Measurements from ENCODE around the gene MAST4.

Gene MAST4

GRCh38 chr5:66644111-66644510, 47.9 kb downstream of the MAST4 start:
- in situ Hi-C loops (cut with HindIII; ENCODE audit: low sequenced_read_pairs) = no loop called here

- in situ Hi-C loops (cut with HindIII; ENCODE audit: low sequenced_read_pairs) = no loop called here
Observed at GRCh38 chr5:66645039-66645438, 48.8 kb downstream of the MAST4 start.

GRCh38 chr5:66646570-66646969, 50.4 kb downstream of the MAST4 start:
- in situ Hi-C loops (cut with HindIII; ENCODE audit: low sequenced_read_pairs) = no loop called here

- in situ Hi-C loops (cut with HindIII; ENCODE audit: low sequenced_read_pairs) = no loop called here
Observed at GRCh38 chr5:66647146-66647856, 51.1 kb downstream of the MAST4 start.

- in situ Hi-C loops (cut with HindIII; ENCODE audit: low sequenced_read_pairs) = no loop called here
Observed at GRCh38 chr5:66652818-66653217, 56.6 kb downstream of the MAST4 start.

- in situ Hi-C loops (cut with HindIII; ENCODE audit: low sequenced_read_pairs) = no loop called here
Observed at GRCh38 chr5:66653325-66653724, 57.1 kb downstream of the MAST4 start.

- in situ Hi-C loops (cut with HindIII; ENCODE audit: low sequenced_read_pairs) = no loop called here
Observed at GRCh38 chr5:66655395-66656324, 59.5 kb downstream of the MAST4 start.

GRCh38 chr5:66658516-66658915, 62.3 kb downstream of the MAST4 start:
- in situ Hi-C loops (cut with HindIII; ENCODE audit: low sequenced_read_pairs) = no loop called here

- in situ Hi-C loops (cut with HindIII; ENCODE audit: low sequenced_read_pairs) = no loop called here
Observed at GRCh38 chr5:66659780-66660179, 63.6 kb downstream of the MAST4 start.

GRCh38 chr5:66660396-66660795, 64.2 kb downstream of the MAST4 start:
- in situ Hi-C loops (cut with HindIII; ENCODE audit: low sequenced_read_pairs) = no loop called here

- in situ Hi-C loops (cut with HindIII; ENCODE audit: low sequenced_read_pairs) = no loop called here
Observed at GRCh38 chr5:66661149-66661548, 65.0 kb downstream of the MAST4 start.

- in situ Hi-C loops (cut with HindIII; ENCODE audit: low sequenced_read_pairs) = no loop called here
Observed at GRCh38 chr5:66666778-66667177, 70.6 kb downstream of the MAST4 start.

- in situ Hi-C loops (cut with HindIII; ENCODE audit: low sequenced_read_pairs) = no loop called here
Observed at GRCh38 chr5:66669086-66669861, 73.1 kb downstream of the MAST4 start.

GRCh38 chr5:66669862-66670195, 73.6 kb downstream of the MAST4 start:
- in situ Hi-C loops (cut with HindIII; ENCODE audit: low sequenced_read_pairs) = no loop called here

- in situ Hi-C loops (cut with HindIII; ENCODE audit: low sequenced_read_pairs) = no loop called here
Observed at GRCh38 chr5:66671305-66671704, 75.1 kb downstream of the MAST4 start.

- in situ Hi-C loops (cut with HindIII; ENCODE audit: low sequenced_read_pairs) = no loop called here
Observed at GRCh38 chr5:66674802-66675201, 78.6 kb downstream of the MAST4 start.

- in situ Hi-C loops (cut with HindIII; ENCODE audit: low sequenced_read_pairs) = no loop called here
Observed at GRCh38 chr5:66675406-66675805, 79.2 kb downstream of the MAST4 start.

GRCh38 chr5:66680221-66680620, 84.0 kb downstream of the MAST4 start:
- in situ Hi-C loops (cut with HindIII; ENCODE audit: low sequenced_read_pairs) = no loop called here

- in situ Hi-C loops (cut with HindIII; ENCODE audit: low sequenced_read_pairs) = no loop called here
Observed at GRCh38 chr5:66680804-66681203, 84.6 kb downstream of the MAST4 start.

GRCh38 chr5:66684663-66685062, 88.5 kb downstream of the MAST4 start:
- in situ Hi-C loops (cut with HindIII; ENCODE audit: low sequenced_read_pairs) = no loop called here

- in situ Hi-C loops (cut with HindIII; ENCODE audit: low sequenced_read_pairs) = no loop called here
Observed at GRCh38 chr5:66689522-66690220, 93.5 kb downstream of the MAST4 start.
